GM13977 (cell line): ENCODE results near the gene ISCA1.
A peak's percentile ranks its signal among the peaks of the same experiment; 100 is the strongest.

Experiments used
- DNase-seq: peaks from one replicate; pipeline ENCODE4 v3.0.0; 2012; ENCODE audit warnings: low spot score
- CTCF ChIP-seq: IDR thresholded peaks from 2 replicates; pipeline ENCODE4 v1.5.1; 2012; ENCODE audit warnings: mild to moderate bottlenecking, control low read depth; ENCODE audit not compliant: insufficient read depth; ENCODE audit errors: extremely low read depth, missing control alignments
- in situ Hi-C: fragments of 300-500 bp; cut with MboI; formaldehyde crosslinking; loops from one replicate; pipeline ENCODE4 v1.12.0; 2022; ENCODE audit warnings: low sequenced_read_pairs, low pct_unique_long_range_greater_than_20kb, mixed read lengths, inconsistent platforms; ENCODE audit not compliant: unreplicated experiment

ISCA1 gene

GRCh38 chr9:86287013-86287412 is 4.7 kb upstream of the ISCA1 start:
- no peak for DNase-seq
- peak; percentile 13 for TF ChIP-seq CTCF
- in situ Hi-C loops: loop anchor here (25.0 kb wide), 1 partner anchor 475 kb away; no protein-coding TSS in a partner anchor

- TF ChIP-seq CTCF: no peak
- no peak for DNase-seq
- in situ Hi-C loops: loop anchor here (25.0 kb wide), 1 partner anchor 474 kb away; no protein-coding TSS in a partner anchor
These were observed 3.9 kb upstream of the ISCA1 start for GRCh38 chr9:86286278-86286677.

GRCh38 chr9:86285261-86285660 is 2.9 kb upstream of the ISCA1 start:
- in situ Hi-C loops: loop anchor here (25.0 kb wide), 1 partner anchor 473 kb away; no protein-coding TSS in a partner anchor
- TF ChIP-seq CTCF: no peak
- DNase-seq: no peak

GRCh38 chr9:86282979-86283535 is 719 bp upstream of the ISCA1 start:
- no peak for DNase-seq
- no peak for TF ChIP-seq CTCF
- in situ Hi-C loops: loop anchor here (25.0 kb wide), 1 partner anchor 471 kb away; no protein-coding TSS in a partner anchor

GRCh38 chr9:86281593-86282076 is 703 bp downstream of the ISCA1 start:
- no peak for TF ChIP-seq CTCF
- in situ Hi-C loops: loop anchor here (25.0 kb wide), 1 partner anchor 469 kb away; no protein-coding TSS in a partner anchor
- no peak for DNase-seq

- no peak for TF ChIP-seq CTCF
- in situ Hi-C loops: loop anchor here (25.0 kb wide), 1 partner anchor 468 kb away; no protein-coding TSS in a partner anchor
- no peak for DNase-seq
These were observed 1.8 kb downstream of the ISCA1 start for GRCh38 chr9:86280580-86280979.
